ENCODE data around the gene SLC41A2. TPM values are rescaled to one million over a fixed set of nuclear protein-coding genes. Genes with fewer than 3 reads are reported as not detected.

The SLC41A2 gene
- total and polyA plus RNA-seq, 2 of the 4 experiments (the other 2 are of a cell fraction) = 1.5 to 6.8 TPM

DNA sequence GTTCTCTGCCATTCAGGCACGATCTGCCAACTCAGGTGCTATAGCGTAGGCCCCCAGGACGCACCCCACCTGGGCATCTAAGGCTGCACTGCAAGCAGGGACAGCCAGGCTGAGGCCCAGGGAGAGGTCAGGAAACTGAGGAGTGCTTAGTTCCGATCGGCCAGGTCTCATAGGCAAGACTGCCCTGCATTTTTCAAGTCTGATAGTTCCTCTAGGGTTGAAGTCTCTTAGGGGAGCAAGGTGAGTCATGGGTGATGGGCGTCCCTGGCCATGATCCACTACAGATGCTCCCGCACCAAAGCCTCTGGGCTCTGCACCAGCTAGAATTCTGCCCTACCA, 41.2 kb upstream of the SLC41A2 start:
- intact Hi-C loops (cut with micrococcal nuclease) = no loop called here
- H2AFZ ChIP-seq (replicated peaks; ENCODE audit: low read length, poor library complexity) = no peak overlapping the region
- H2BK5ac ChIP-seq (ENCODE audit: low read depth, low read length, poor library complexity, severe bottlenecking) = no peak overlapping the region
- H3K4ac ChIP-seq (ENCODE audit: low read depth, low read length) = no peak overlapping the region
- H2AK9ac ChIP-seq (replicated peaks; ENCODE audit: low read depth, low read length, poor library complexity) = no peak overlapping the region
- 80% methylated on average over 1 of the region's 7 CpGs; no CpG with 5 or more reads in 1 of the 2 experiments for WGBS, 2 experiments (ENCODE audit: extremely low coverage in 2 of 2, insufficient read length in 1 of 2)
- peaks cover 23% of the 10 kb centered on the region for H3K36me3 ChIP-seq (ENCODE audit: control insufficient read depth, insufficient read depth, low read length)
- H2BK20ac ChIP-seq (ENCODE audit: low read depth, low read length) = no peak overlapping the region
- ChIA-PET CTCF (no interaction called here), POLR2A (ENCODE audit: unreplicated experiment) (no interaction called here)
- no peak overlapping the region for H3K18ac ChIP-seq (ENCODE audit: low read depth, low read length)
- no peak overlapping the region for H4K91ac ChIP-seq (ENCODE audit: insufficient read depth, low read depth, low read length)
- ATAC-seq (ENCODE audit: low read depth) (no peak), DNase-seq (no peak)
- H3K14ac ChIP-seq (replicated peaks; ENCODE audit: low read depth, low read length) = no peak overlapping the region
- no peak overlapping the region for H3K23ac ChIP-seq (ENCODE audit: low read depth, low read length)
- H2BK120ac ChIP-seq (ENCODE audit: low read depth, low read length) = no peak overlapping the region
- no peak overlapping the region for H3K4me2 ChIP-seq (ENCODE audit: low read depth, low read length)
- no peaks in the 10 kb centered on the region for H4K20me1 ChIP-seq (ENCODE audit: insufficient read depth, low read length)
- H3K9me1 ChIP-seq (ENCODE audit: insufficient read depth, low read length) = peaks cover 6% of the 10 kb centered on the region; the same call in 1 of the 2 replicates
- in situ Hi-C loops (cut with MboI; ENCODE audit: low sequenced_read_pairs) = no loop called here
- no peaks in the 10 kb centered on the region for H3K9me3 ChIP-seq (ENCODE audit: control insufficient read depth, insufficient read depth, low read length)
- H2AK5ac ChIP-seq (ENCODE audit: low read depth, low read length) = no peak overlapping the region
- H3K27ac ChIP-seq (ENCODE audit: insufficient read depth, low read length) = no peak overlapping the region
- H3K27me3 ChIP-seq (ENCODE audit: control insufficient read depth, insufficient read depth, low read length) = no peaks in the 10 kb centered on the region
- H4K8ac ChIP-seq (ENCODE audit: low read depth in 2 of 2, low read length in 2 of 2) = no peak overlapping the region
- BruUV-seq (replicated peaks) = no TSS peak
- dilution Hi-C loops (cut with HindIII; ENCODE audit: low sequenced_read_pairs, unreplicated experiment) = no loop called here
- H3K9ac ChIP-seq (ENCODE audit: low read depth, low read length) = no peak overlapping the region
- H2BK15ac ChIP-seq (ENCODE audit: low read depth, low read length) = no peak overlapping the region
- no peak overlapping the region for H3K4me3 ChIP-seq (ENCODE audit: insufficient read depth, low read depth, low read length)
- no peaks in the 10 kb centered on the region for H3K4me1 ChIP-seq (ENCODE audit: control insufficient read depth, insufficient read depth, low read length)
- H3K56ac ChIP-seq (ENCODE audit: extremely low read depth, insufficient read depth, low read length) = no peak overlapping the region
- TF ChIP-seq NFE2L2 (IDR thresholded peaks at IDR 0.05; ENCODE audit: low read depth, low read length) (no peak), MAZ (IDR thresholded peaks at IDR 0.05; ENCODE audit: borderline replicate concordance, low read depth, low read length) (no peak), RAD21 (IDR thresholded peaks at IDR 0.05; ENCODE audit: low read length) (no peak), POLR2A (IDR thresholded peaks at IDR 0.05; ENCODE audit: low read depth, low read length) (no peak), CHD1 (IDR thresholded peaks at IDR 0.05; ENCODE audit: low read depth, low read length) (no peak), CTCF (conservative IDR thresholded peaks at IDR 0.05; ENCODE audit: low read depth, low read length) (no peak), MAFK (IDR thresholded peaks at IDR 0.05; ENCODE audit: low read depth, low read length) (no peak), ELK1 (IDR thresholded peaks at IDR 0.05; ENCODE audit: borderline replicate concordance, low read depth, low read length) (no peak), MXI1 (IDR thresholded peaks at IDR 0.05; ENCODE audit: borderline replicate concordance, low read depth, low read length) (no peak), CEBPB (IDR thresholded peaks at IDR 0.05; ENCODE audit: low read depth, low read length) (no peak), RCOR1 (IDR thresholded peaks at IDR 0.05; ENCODE audit: insufficient replicate concordance, low read length) (no peak), FOS (IDR thresholded peaks at IDR 0.05; ENCODE audit: low read depth, low read length) (no peak), BHLHE40 (IDR thresholded peaks at IDR 0.05; ENCODE audit: low read depth, low read length) (no peak), RFX5 (IDR thresholded peaks at IDR 0.05; ENCODE audit: low read depth, low read length) (no peak), SMC3 (IDR thresholded peaks at IDR 0.05; ENCODE audit: low read depth, low read length) (no peak)
- TF ChIP-seq, protein P1, sequence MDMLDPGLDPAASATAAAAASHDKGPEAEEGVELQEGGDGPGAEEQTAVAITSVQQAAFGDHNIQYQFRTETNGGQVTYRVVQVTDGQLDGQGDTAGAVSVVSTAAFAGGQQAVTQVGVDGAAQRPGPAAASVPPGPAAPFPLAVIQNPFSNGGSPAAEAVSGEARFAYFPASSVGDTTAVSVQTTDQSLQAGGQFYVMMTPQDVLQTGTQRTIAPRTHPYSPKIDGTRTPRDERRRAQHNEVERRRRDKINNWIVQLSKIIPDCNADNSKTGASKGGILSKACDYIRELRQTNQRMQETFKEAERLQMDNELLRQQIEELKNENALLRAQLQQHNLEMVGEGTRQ (IDR thresholded peaks at IDR 0.05; ENCODE audit: low read depth, low read length) = no peak
- H3K79me1 ChIP-seq (ENCODE audit: low read depth in 1 of 2, low read length in 2 of 2) = peaks cover 0 to 4% of the 10 kb centered on the region in 2 experiments; a peak in 1 of 4 replicates
- no peak overlapping the region for H4K5ac ChIP-seq (ENCODE audit: low read depth, low read length)
